Right renal cortex interstitium (tissue), 3 donors: ENCODE measurements around the gene NUP62CL. TPM values are rescaled to one million over a fixed set of nuclear protein-coding genes. Genes with fewer than 3 reads are reported as not detected.
A peak's percentile ranks its signal among the peaks of the same experiment; 100 is the strongest.
"Not testable (repeated sequence)": the region's sequence is repeated elsewhere in the genome, so short reads cannot be mapped to it uniquely, and the experiment has no call there.

Experiments used
- DNase-seq, 3 donors: peaks; one replicate each; pipeline ENCODE4 v3.0.0-alpha.2; 2013; ENCODE audit warnings: low read depth in 3 of 3, low spot score in 2 of 3
- polyA plus RNA-seq, 3 donors: library from polyadenylated mRNA; unstranded; fragments of 120-200 nt; gene quantifications; one replicate each; pipeline ENCODE4 v1.2.1, GENCODE V29; 2013; ENCODE audit not compliant: insufficient read length in 3 of 3

NUP62CL gene
- polyA plus RNA-seq, result 10 to 100 TPM; 10.7 to 15.0 (median 13.5) TPM

- DNase-seq, result peak; percentile 36 to 63 (median 42)
Observed at GRCh38 chrX:107205770-107206696, at the start of gene NUP62CL, which contains the start of gene DNAAF6. TSS of gene NUP62CL (minus strand) at chrX:107206433. CDS start at chrX:107175146, 31,287 bp downstream. TSS of gene DNAAF6 (plus strand) at chrX:107206611. CDS start at chrX:107212876, 6,265 bp downstream.

- DNase-seq, result no peak
Observed at GRCh38 chrX:107228486-107228819, 22.2 kb upstream of the NUP62CL start.

- no peak for DNase-seq
Observed at GRCh38 chrX:107227780-107228485, 21.7 kb upstream of the NUP62CL start.

- no peak for DNase-seq
Observed at GRCh38 chrX:107226757-107227156, 20.5 kb upstream of the NUP62CL start.

- no peak for DNase-seq
Observed at GRCh38 chrX:107213477-107213876, 7.2 kb upstream of the NUP62CL start.

GRCh38 chrX:107207943-107208342 is 1.7 kb upstream of the NUP62CL start:
- DNase-seq, result no peak

- DNase-seq, result no peak
Observed at GRCh38 chrX:107207089-107207488, 856 bp upstream of the NUP62CL start.

GRCh38 chrX:107206697-107207065 is 448 bp upstream of the NUP62CL start:
- DNase-seq, result no peak

GRCh38 chrX:107204068-107204605 is 2.1 kb downstream of the NUP62CL start:
- no peak for DNase-seq

- no peak for DNase-seq
Observed at GRCh38 chrX:107199491-107199890, 6.7 kb downstream of the NUP62CL start.

- not testable (repeated sequence) for DNase-seq
Observed at GRCh38 chrX:107198074-107198473, 8.2 kb downstream of the NUP62CL start.

- no peak for DNase-seq
Observed at GRCh38 chrX:107197319-107197718, 8.9 kb downstream of the NUP62CL start.

GRCh38 chrX:107171369-107172102 is 34.7 kb downstream of the NUP62CL start:
- DNase-seq, result no peak

GRCh38 chrX:107168712-107169111 is 37.5 kb downstream of the NUP62CL start:
- DNase-seq, result no peak

- no peak for DNase-seq
Observed at GRCh38 chrX:107168257-107168656, 38.0 kb downstream of the NUP62CL start.

- DNase-seq, result no peak
Observed at GRCh38 chrX:107167163-107167921, 38.9 kb downstream of the NUP62CL start.

- not testable (repeated sequence) for DNase-seq
Observed at GRCh38 chrX:107157618-107158017, 48.6 kb downstream of the NUP62CL start.

GRCh38 chrX:107155621-107156430 is 50.4 kb downstream of the NUP62CL start:
- not testable (repeated sequence) for DNase-seq
